Endodermal cell (in vitro differentiated cells): ENCODE results near the gene SLC34A3. TPM values are rescaled to one million over a fixed set of nuclear protein-coding genes. Genes with fewer than 3 reads are reported as not detected.

Source experiments
- DNase-seq: peaks from one replicate; pipeline ENCODE4 v3.0.0-alpha.2; 2017
- H3K27ac ChIP-seq: 2 replicates; pipeline ENCODE4 v1.5.1; 2013; ENCODE audit warnings: mild to moderate bottlenecking, low read depth, low read length, moderate library complexity
- H3K27me3 ChIP-seq: 2 replicates; pipeline ENCODE4 v1.6.1; 2013; ENCODE audit warnings: mild to moderate bottlenecking, low read length, moderate library complexity; ENCODE audit not compliant: insufficient read depth, control insufficient read depth, poor library complexity, severe bottlenecking
- H3K36me3 ChIP-seq: 2 replicates; pipeline ENCODE4 v1.7.0; 2013; ENCODE audit warnings: mild to moderate bottlenecking, low read length, moderate library complexity; ENCODE audit not compliant: control insufficient read depth, insufficient read depth
- H3K4me1 ChIP-seq: one replicate; pipeline ENCODE4 v1.7.0; 2013; ENCODE audit warnings: low read length; ENCODE audit not compliant: control insufficient read depth, insufficient read depth
- H3K4me3 ChIP-seq: 2 replicates; pipeline ENCODE4 v1.5.1; 2013; ENCODE audit warnings: mild to moderate bottlenecking, low read length, moderate library complexity
- H3K9ac ChIP-seq: 2 replicates; pipeline ENCODE4 v1.6.1; 2013; ENCODE audit warnings: mild to moderate bottlenecking, low read length, moderate library complexity; ENCODE audit not compliant: poor library complexity, severe bottlenecking; ENCODE audit errors: extremely low read depth
- H3K9me3 ChIP-seq: 2 replicates; pipeline ENCODE4 v1.6.1; 2013; ENCODE audit warnings: mild to moderate bottlenecking, low read length, moderate library complexity; ENCODE audit not compliant: control insufficient read depth
- H3K27ac Mint-ChIP-seq: 2 replicates; pipeline ENCODE4 v1.8.0; 2020; ENCODE audit warnings: mixed read lengths
- H3K27me3 Mint-ChIP-seq: 2 replicates; pipeline ENCODE4 v1.8.0; 2021; ENCODE audit warnings: mild to moderate bottlenecking, mixed read lengths; ENCODE audit not compliant: insufficient read depth
- H3K36me3 Mint-ChIP-seq: 2 replicates; pipeline ENCODE4 v1.8.0; 2020; ENCODE audit warnings: low read depth, mixed read lengths
- H3K4me1 Mint-ChIP-seq: 2 replicates; pipeline ENCODE4 v1.8.0; 2020; ENCODE audit warnings: mixed read lengths
- H3K4me3 Mint-ChIP-seq: 2 replicates; pipeline ENCODE4 v1.8.0; 2020; ENCODE audit warnings: mild to moderate bottlenecking, moderate library complexity, mixed read lengths
- H3K9me3 Mint-ChIP-seq: 2 replicates; pipeline ENCODE4 v1.8.0; 2020; ENCODE audit warnings: mild to moderate bottlenecking, mixed read lengths
- WGBS, 2 experiments: methylation state at CpG; one replicate each; pipeline versions ENCODE4 v1.1.5 to v1.1.7; 2013; ENCODE audit warnings: missing lambda C conversion rate in 2 of 2, mixed read lengths in 1 of 2; ENCODE audit not compliant: insufficient coverage in 1 of 2, insufficient read length in 1 of 2; 5-methylcytosine and 5-hydroxymethylcytosine counted together
- total RNA-seq, 2 donors: library from RNA; stranded (reverse); fragmentation: NEBNext Ultra II Directional in 1 of 2; extraction: Animal tissue kit (Norgen Biotek cat#: 25700) in 1 of 2; gene quantifications; 2 replicates in 1 of 2; 3 replicates in 1 of 2; pipeline ENCODE4 v1.2.1, GENCODE V29; 2021
- TF ChIP-seq, protein P1 (sequence below): fragments of 200-600 bp; sonication (generic); conservative IDR thresholded peaks from 2 replicates; pipeline ENCODE4 v1.5.0; 2021; ENCODE audit warnings: antibody characterized with exemption, mild to moderate bottlenecking

Gene SLC34A3
- total RNA-seq, 2 donors from 2014 or later = 0.15 TPM; not detected in 1

GRCh38 chr9:137267933-137268355 is 37.2 kb downstream of the SLC34A3 start:
- Mint-ChIP-seq H3K4me3 (no peak overlapping the region), H3K36me3 (peaks cover 32% of the 10 kb centered on the region), H3K27me3 (no peaks in the 10 kb centered on the region), H3K4me1 (no peaks in the 10 kb centered on the region), H3K9me3 (no peaks in the 10 kb centered on the region), H3K27ac (no peak overlapping the region)
- Histone ChIP-seq H3K27ac (no peak overlapping the region), H3K9me3 (no peaks in the 10 kb centered on the region), H3K4me1 (no peaks in the 10 kb centered on the region), H3K4me3 (no peak overlapping the region), H3K36me3 (peaks cover 49% of the 10 kb centered on the region), H3K9ac (no peak overlapping the region), H3K27me3 (no peaks in the 10 kb centered on the region)
- no peak for DNase-seq
- TF ChIP-seq, protein P1, sequence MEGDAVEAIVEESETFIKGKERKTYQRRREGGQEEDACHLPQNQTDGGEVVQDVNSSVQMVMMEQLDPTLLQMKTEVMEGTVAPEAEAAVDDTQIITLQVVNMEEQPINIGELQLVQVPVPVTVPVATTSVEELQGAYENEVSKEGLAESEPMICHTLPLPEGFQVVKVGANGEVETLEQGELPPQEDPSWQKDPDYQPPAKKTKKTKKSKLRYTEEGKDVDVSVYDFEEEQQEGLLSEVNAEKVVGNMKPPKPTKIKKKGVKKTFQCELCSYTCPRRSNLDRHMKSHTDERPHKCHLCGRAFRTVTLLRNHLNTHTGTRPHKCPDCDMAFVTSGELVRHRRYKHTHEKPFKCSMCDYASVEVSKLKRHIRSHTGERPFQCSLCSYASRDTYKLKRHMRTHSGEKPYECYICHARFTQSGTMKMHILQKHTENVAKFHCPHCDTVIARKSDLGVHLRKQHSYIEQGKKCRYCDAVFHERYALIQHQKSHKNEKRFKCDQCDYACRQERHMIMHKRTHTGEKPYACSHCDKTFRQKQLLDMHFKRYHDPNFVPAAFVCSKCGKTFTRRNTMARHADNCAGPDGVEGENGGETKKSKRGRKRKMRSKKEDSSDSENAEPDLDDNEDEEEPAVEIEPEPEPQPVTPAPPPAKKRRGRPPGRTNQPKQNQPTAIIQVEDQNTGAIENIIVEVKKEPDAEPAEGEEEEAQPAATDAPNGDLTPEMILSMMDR = no peak
- whole genome bisulfite sequencing, 2 experiments = 94 to 99% methylated on average over 5 to 6 of the region's 6 CpGs

DNA sequence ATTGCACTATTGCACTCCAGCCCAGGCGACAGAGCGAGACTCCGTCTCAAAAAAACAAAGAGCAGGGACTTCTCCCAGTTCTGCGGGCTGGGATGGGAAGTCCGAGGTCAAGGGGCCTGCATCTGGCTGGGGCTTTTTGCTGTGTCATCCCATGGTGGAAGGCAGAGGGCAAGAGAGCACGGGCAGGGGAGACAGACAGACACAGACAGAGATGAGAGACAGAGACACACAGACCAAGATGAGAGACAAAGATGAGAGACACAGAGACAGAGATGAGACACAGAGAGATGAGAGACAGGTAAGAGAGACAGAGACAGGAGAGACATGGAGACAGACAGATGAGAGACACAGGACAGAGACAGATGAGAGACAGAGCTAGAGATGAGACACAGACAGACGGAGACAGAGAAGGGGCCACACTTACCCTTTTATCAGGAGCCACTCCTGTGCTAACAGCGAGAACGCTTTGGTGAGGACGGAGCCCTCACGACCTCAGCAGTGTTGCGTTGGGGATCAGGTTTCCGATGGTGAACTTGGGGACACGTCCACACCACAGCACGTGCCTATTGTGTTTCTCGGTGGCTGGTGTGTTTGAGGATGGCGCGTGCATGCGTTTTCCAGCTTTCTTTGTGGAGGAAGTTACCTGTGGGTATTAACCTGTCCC is 38.0 kb downstream of the SLC34A3 start:
- no peak overlapping the region for H3K9ac ChIP-seq
- H3K36me3 ChIP-seq = peaks cover 53% of the 10 kb centered on the region
- no peaks in the 10 kb centered on the region for H3K9me3 Mint-ChIP-seq
- no peak overlapping the region for H3K27ac ChIP-seq
- H3K4me3 Mint-ChIP-seq = no peak overlapping the region
- no peaks in the 10 kb centered on the region for H3K4me1 ChIP-seq
- H3K36me3 Mint-ChIP-seq = peaks cover 36% of the 10 kb centered on the region
- H3K4me3 ChIP-seq = no peak overlapping the region
- no peaks in the 10 kb centered on the region for H3K27me3 Mint-ChIP-seq
- no peaks in the 10 kb centered on the region for H3K9me3 ChIP-seq
- H3K4me1 Mint-ChIP-seq = no peaks in the 10 kb centered on the region
- TF ChIP-seq, protein P1 = no peak
- 90 to 91% methylated on average over 17 to 19 of the region's 19 CpGs for WGBS, 2 experiments
- no peaks in the 10 kb centered on the region for H3K27me3 ChIP-seq
- DNase-seq = no peak
- H3K27ac Mint-ChIP-seq = no peak overlapping the region

GRCh38 chr9:137269231-137269772 is 38.6 kb downstream of the SLC34A3 start:
- Histone ChIP-seq H3K27me3 (no peaks in the 10 kb centered on the region), H3K4me3 (no peak overlapping the region), H3K27ac (no peak overlapping the region), H3K9ac (no peak overlapping the region), H3K36me3 (peaks cover 50% of the 10 kb centered on the region), H3K4me1 (no peaks in the 10 kb centered on the region), H3K9me3 (no peaks in the 10 kb centered on the region)
- WGBS, 2 experiments = 95 to 96% methylated on average over 15 to 17 of the region's 17 CpGs
- no peaks in the 10 kb centered on the region for H3K27me3 Mint-ChIP-seq
- H3K9me3 Mint-ChIP-seq = no peaks in the 10 kb centered on the region
- H3K4me1 Mint-ChIP-seq = peaks cover under 1% of the 10 kb centered on the region
- H3K36me3 Mint-ChIP-seq = peaks cover 38% of the 10 kb centered on the region
- DNase-seq = no peak
- no peak overlapping the region for H3K27ac Mint-ChIP-seq
- TF ChIP-seq, protein P1 = no peak
- H3K4me3 Mint-ChIP-seq = no peak overlapping the region
